Brain pericyte (primary cell): ENCODE measurements around the gene SYNC.
A peak's percentile ranks its signal among the peaks of the same experiment; 100 is the strongest.
"Not testable (repeated sequence)": the region's sequence is repeated elsewhere in the genome, so short reads cannot be mapped to it uniquely, and the experiment has no call there.

Source experiments
- DNase-seq: peaks from one replicate; pipeline ENCODE4 v3.0.0-alpha.2; 2012; ENCODE audit warnings: low read depth, low spot score

Gene SYNC

GRCh38 chr1:32693455-32694174, 9.0 kb downstream of the SYNC start:
- DNase-seq = no peak

- DNase-seq = no peak
Observed at GRCh38 chr1:32686387-32686786, 16.2 kb downstream of the SYNC start.

- DNase-seq = no peak
Observed at GRCh38 chr1:32685498-32685897, 17.1 kb downstream of the SYNC start.

GRCh38 chr1:32684167-32684811, 18.3 kb downstream of the SYNC start:
- no peak for DNase-seq

- DNase-seq = no peak
Observed at GRCh38 chr1:32683397-32683796, 19.2 kb downstream of the SYNC start.

- DNase-seq = no peak
Observed at GRCh38 chr1:32681999-32682398, 20.6 kb downstream of the SYNC start.

GRCh38 chr1:32681509-32681908, 21.1 kb downstream of the SYNC start:
- no peak for DNase-seq

GRCh38 chr1:32680642-32681041, 21.9 kb downstream of the SYNC start:
- no peak for DNase-seq

GRCh38 chr1:32679993-32680392, 22.6 kb downstream of the SYNC start:
- not testable (repeated sequence) for DNase-seq

- no peak for DNase-seq
Observed at GRCh38 chr1:32676945-32677344, 25.6 kb downstream of the SYNC start.

- not testable (repeated sequence) for DNase-seq
Observed at GRCh38 chr1:32668716-32669115, 33.9 kb downstream of the SYNC start.

- no peak for DNase-seq
Observed at GRCh38 chr1:32666901-32667566, 35.5 kb downstream of the SYNC start.

GRCh38 chr1:32665915-32666314, 36.7 kb downstream of the SYNC start:
- DNase-seq = no peak

- DNase-seq = no peak
Observed at GRCh38 chr1:32659581-32659980, 43.0 kb downstream of the SYNC start.

- DNase-seq = no peak
Observed at GRCh38 chr1:32652244-32652962, 50.2 kb downstream of the SYNC start.

- DNase-seq = peak; percentile 4
Observed at GRCh38 chr1:32651461-32652073, 51.0 kb downstream of the SYNC start.

- DNase-seq = peak; percentile 96
Observed at GRCh38 chr1:32650752-32651460, 51.7 kb downstream of the SYNC start, which contains the start of gene RBBP4. Gene RBBP4 (plus strand): TSS chr1:32651208. CDS start chr1:32651307, 99 bp downstream.

GRCh38 chr1:32650248-32650751, 52.3 kb downstream of the SYNC start, which contains the start of gene ZBTB8OS:
Gene ZBTB8OS (minus strand): TSS chr1:32650550. CDS start chr1:32650529, 21 bp downstream.
- DNase-seq = peak; percentile 74

- no peak for DNase-seq
Observed at GRCh38 chr1:32647308-32648134, 55.0 kb downstream of the SYNC start.

GRCh38 chr1:32644426-32644825, 58.1 kb downstream of the SYNC start:
- no peak for DNase-seq
